HG03575 (cell line): ENCODE measurements around the gene APOBEC4.
"Not testable (repeated sequence)": the region's sequence is repeated elsewhere in the genome, so short reads cannot be mapped to it uniquely, and the experiment has no call there.

Experiments used
- ATAC-seq: cut with Tn5 transposase; IDR thresholded peaks from one replicate; pipeline ENCODE4 v1.9.1; 2021; ENCODE audit not compliant: unreplicated experiment, insufficient number of reproducible peaks, low FRiP score; ENCODE audit errors: extremely low read depth

The APOBEC4 gene

GRCh38 chr1:183638649-183639387 lies 14.3 kb downstream of the APOBEC4 start:
- ATAC-seq: no peak

- no peak for ATAC-seq
Measured at GRCh38 chr1:183636783-183637182, 16.3 kb downstream of the APOBEC4 start.

GRCh38 chr1:183636334-183636682 lies 16.8 kb downstream of the APOBEC4 start:
- no peak for ATAC-seq

- ATAC-seq: no peak
Measured at GRCh38 chr1:183635606-183636333, 17.3 kb downstream of the APOBEC4 start, which contains the start of gene ARPC5. Gene ARPC5 (minus strand): TSS chr1:183635783. CDS start chr1:183635659, 124 bp downstream.

DNA sequence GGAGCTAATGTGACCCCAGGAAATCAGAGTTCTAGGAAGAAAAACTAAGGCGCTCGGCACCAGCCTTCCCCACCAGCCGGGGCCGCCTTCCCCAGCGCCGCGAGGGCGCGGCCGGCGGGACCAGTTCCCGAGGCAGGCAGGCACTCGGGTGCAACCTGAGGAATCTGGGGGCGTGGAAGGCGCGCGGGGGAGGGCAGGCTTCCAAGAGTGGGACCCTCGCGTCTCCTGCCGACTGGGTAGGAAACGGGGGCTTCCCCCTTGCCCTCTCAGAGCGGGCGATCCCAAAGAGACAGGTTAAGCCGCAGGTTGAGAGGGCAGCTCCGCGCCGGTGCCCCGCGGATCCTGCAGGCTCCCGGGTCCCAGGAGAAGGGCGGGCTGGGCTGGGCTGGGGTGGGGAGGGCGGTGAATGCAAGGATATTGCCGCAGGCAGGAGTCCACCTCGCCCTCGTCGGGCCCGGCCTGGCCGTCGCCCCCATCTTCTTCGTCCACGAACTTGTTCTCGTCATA lies 18.0 kb downstream of the APOBEC4 start:
- no peak for ATAC-seq

GRCh38 chr1:183634429-183635065 lies 18.6 kb downstream of the APOBEC4 start:
- no peak for ATAC-seq

GRCh38 chr1:183633676-183634343 lies 19.3 kb downstream of the APOBEC4 start:
- peak; percentile 43 for ATAC-seq

- ATAC-seq: no peak
Measured at GRCh38 chr1:183632964-183633363, 20.2 kb downstream of the APOBEC4 start.

GRCh38 chr1:183632114-183632513 lies 21.0 kb downstream of the APOBEC4 start:
- no peak for ATAC-seq

DNA sequence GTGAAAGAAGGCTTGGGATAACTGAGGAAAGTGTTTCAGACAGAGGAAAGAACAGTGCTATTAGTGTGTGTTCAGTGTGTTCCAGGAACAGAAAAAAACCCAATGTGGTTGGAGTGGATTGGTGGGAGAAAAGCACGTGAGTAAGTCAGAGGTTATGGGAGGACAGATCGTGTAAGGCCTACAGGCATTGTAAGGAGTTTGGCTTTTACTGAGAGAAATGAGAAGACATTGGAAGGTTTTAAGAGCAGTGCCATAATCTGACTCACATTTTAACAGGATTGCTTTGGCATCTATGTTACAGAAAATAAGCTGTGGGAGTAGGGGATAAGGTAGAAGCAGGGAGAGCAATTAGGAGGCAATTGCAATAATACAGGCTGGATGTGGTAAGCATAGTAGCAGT lies 22.4 kb downstream of the APOBEC4 start:
- ATAC-seq: no peak

GRCh38 chr1:183628537-183628936 lies 24.6 kb downstream of the APOBEC4 start:
- ATAC-seq: no peak

DNA sequence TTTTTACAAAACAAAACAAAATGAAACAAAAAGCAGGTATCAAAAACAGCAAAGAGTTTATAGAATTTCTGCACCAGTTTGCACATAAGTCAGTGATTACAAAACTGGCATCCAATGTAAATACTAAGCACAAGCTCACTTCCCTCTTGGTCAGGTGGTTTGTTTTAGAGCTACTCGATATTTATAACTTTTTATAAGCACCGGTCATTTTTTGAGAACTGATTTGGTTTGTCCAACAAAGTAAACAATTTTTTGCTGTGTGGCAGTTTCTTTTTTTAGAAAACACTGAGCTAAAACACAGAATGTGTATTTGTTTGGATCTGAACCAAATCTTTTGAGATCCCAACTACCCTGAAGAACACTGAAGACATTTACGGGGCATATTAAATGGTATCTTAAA lies 26.9 kb downstream of the APOBEC4 start:
- not testable (repeated sequence) for ATAC-seq

DNA sequence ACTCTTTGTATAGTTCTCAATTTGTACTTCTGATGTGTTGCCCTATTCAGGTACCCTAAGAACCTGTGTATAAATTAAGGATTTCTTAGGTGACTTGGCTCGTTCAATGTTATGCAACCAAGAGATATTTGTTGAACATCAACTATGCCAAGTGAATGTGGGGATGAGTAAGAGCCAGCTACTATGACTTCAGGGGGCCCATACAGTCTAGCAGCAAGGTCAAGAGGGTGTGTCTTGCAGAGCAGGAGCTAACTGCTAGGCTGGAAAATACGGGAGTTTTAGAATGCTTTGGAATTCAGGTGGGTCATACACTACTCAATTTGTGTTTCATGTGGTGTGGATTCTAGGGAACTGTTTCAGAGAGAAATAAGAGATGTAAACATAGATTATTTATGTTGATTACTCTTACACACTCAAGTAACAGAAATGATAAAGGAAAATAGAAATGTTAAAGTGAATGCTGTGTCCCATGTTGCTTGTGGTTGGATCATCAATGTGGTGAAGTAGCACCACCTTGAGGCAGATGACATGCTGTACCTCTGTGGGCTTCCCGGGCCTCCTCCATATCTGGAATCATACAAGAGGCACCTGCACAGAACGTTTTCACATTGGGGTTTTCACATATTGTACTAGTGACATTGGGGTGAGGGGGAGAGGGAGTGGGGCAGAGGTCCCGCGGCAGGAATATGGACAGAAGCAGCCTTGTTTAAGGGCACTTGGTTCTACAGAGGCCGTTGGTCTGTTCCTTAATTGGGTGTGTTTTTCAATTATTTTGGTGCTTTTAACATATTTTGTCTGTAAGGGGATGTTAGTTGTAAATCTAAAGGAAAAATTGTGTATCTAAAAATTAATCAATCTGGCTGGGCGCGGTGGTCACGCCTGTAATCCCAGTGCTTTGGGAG lies 30.0 kb downstream of the APOBEC4 start:
- ATAC-seq: no peak

GRCh38 chr1:183622013-183622412 lies 31.1 kb downstream of the APOBEC4 start:
- no peak for ATAC-seq

DNA sequence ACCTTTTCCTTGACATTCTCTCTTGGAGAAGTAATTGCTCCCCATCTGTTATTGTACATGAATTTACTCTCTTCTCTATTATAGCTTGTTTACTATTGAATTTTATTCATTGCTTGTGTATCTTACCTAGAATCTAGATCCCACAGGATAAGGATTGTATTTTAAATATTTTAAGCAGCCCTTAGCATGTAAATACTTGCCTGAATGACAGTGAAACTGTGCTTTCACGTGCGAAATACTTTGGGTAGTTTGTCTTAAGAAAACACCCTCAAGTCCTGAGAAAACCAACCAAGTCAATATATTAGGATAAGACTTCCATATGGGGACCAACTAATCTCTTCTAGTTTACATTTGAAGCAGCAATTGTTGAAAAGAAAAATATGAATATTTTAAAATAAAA lies 32.8 kb downstream of the APOBEC4 start:
- no peak for ATAC-seq

- no peak for ATAC-seq
Measured at GRCh38 chr1:183619781-183620180, 33.3 kb downstream of the APOBEC4 start.

- ATAC-seq: not testable (repeated sequence)
Measured at GRCh38 chr1:183618202-183618601, 34.9 kb downstream of the APOBEC4 start.

GRCh38 chr1:183612975-183613374 lies 40.1 kb downstream of the APOBEC4 start:
- ATAC-seq: not testable (repeated sequence)
